Stimulated activated CD4-positive, alpha-beta T cell treated with anti-CD3 and anti-CD28 coated beads, Interleukin-1b, Interleukin-23, amount 100 ng/mL, for 4 hours (primary cell): ENCODE measurements around the gene TRIM5.
A peak's percentile ranks its signal among the peaks of the same experiment; 100 is the strongest.
"Not testable (repeated sequence)": the region's sequence is repeated elsewhere in the genome, so short reads cannot be mapped to it uniquely, and the experiment has no call there.

Experiments used
- DNase-seq, 2 donors: peaks; one replicate each; pipeline ENCODE4 v3.0.0-alpha.2; 2020; ENCODE audit warnings: low read depth in 2 of 2

The TRIM5 gene

GRCh38 chr11:5684646-5685362 lies at the start of gene TRIM5:
TSS of gene TRIM5 (minus strand) at chr11:5685074. CDS start at chr11:5680177, 4,897 bp downstream.
- DNase-seq: peak; percentile 58 to 72

GRCh38 chr11:5727691-5728090 lies 42.8 kb upstream of the TRIM5 start:
- no peak for DNase-seq

- DNase-seq: no peak
These were observed 41.5 kb upstream of the TRIM5 start for GRCh38 chr11:5726351-5726750.

- DNase-seq: no peak
These were observed 37.7 kb upstream of the TRIM5 start for GRCh38 chr11:5722622-5723021.

GRCh38 chr11:5719703-5720495 lies 35.0 kb upstream of the TRIM5 start:
- no peak for DNase-seq

GRCh38 chr11:5716518-5716917 lies 31.6 kb upstream of the TRIM5 start:
- not testable (repeated sequence) for DNase-seq

GRCh38 chr11:5713695-5714094 lies 28.8 kb upstream of the TRIM5 start:
- DNase-seq: no peak

- DNase-seq: no peak
These were observed 27.6 kb upstream of the TRIM5 start for GRCh38 chr11:5712507-5712906.

- no peak for DNase-seq
These were observed 20.8 kb upstream of the TRIM5 start for GRCh38 chr11:5705688-5706087.

GRCh38 chr11:5703741-5704536 lies 19.1 kb upstream of the TRIM5 start:
- no peak for DNase-seq

GRCh38 chr11:5701055-5701577 lies 16.2 kb upstream of the TRIM5 start:
- no peak for DNase-seq

- DNase-seq: no peak
These were observed 15.7 kb upstream of the TRIM5 start for GRCh38 chr11:5700421-5701054.

- no peak for DNase-seq
These were observed 13.4 kb upstream of the TRIM5 start for GRCh38 chr11:5698281-5698680.

GRCh38 chr11:5696210-5696609 lies 11.3 kb upstream of the TRIM5 start:
- DNase-seq: no peak

- no peak for DNase-seq
These were observed 10.7 kb upstream of the TRIM5 start for GRCh38 chr11:5695580-5695979.

- DNase-seq: no peak
These were observed 9.8 kb upstream of the TRIM5 start for GRCh38 chr11:5694642-5695041.

- no peak for DNase-seq
These were observed 7.1 kb upstream of the TRIM5 start for GRCh38 chr11:5691964-5692361.

- not testable (repeated sequence) for DNase-seq
These were observed 6.5 kb upstream of the TRIM5 start for GRCh38 chr11:5691238-5691963.

- DNase-seq: no peak
These were observed 5.9 kb upstream of the TRIM5 start for GRCh38 chr11:5690736-5691135.

- DNase-seq: no peak
These were observed 5.3 kb upstream of the TRIM5 start for GRCh38 chr11:5690216-5690615.

- peak; percentile 10 to 33 for DNase-seq
These were observed 4.7 kb upstream of the TRIM5 start, which contains the start of gene TRIM22 for GRCh38 chr11:5689551-5689983. TSS of gene TRIM22 (plus strand) at chr11:5689790. CDS start at chr11:5696233, 6,443 bp downstream.
